Rectal smooth muscle tissue (tissue), 1 donor: ENCODE data around the gene TNPO2.
"Not testable (repeated sequence)": the region's sequence is repeated elsewhere in the genome, so short reads cannot be mapped to it uniquely, and the experiment has no call there.

Experiments used
- H3K27ac ChIP-seq: one replicate; pipeline ENCODE4 v1.7.0; 2013; ENCODE audit warnings: low read depth, low read length, inconsistent platforms
- H3K27me3 ChIP-seq: one replicate; pipeline ENCODE4 v1.7.0; 2013; ENCODE audit warnings: low read length; ENCODE audit not compliant: control insufficient read depth, insufficient read depth
- H3K36me3 ChIP-seq: one replicate; pipeline ENCODE4 v1.7.0; 2013; ENCODE audit warnings: low read length; ENCODE audit not compliant: control insufficient read depth, insufficient read depth
- H3K4me1 ChIP-seq: one replicate; pipeline ENCODE4 v1.7.0; 2013; ENCODE audit warnings: low read length; ENCODE audit not compliant: control insufficient read depth, insufficient read depth
- H3K4me3 ChIP-seq: one replicate; pipeline ENCODE4 v1.7.0; 2013; ENCODE audit warnings: low read length
- H3K9ac ChIP-seq: one replicate; pipeline ENCODE4 v1.7.0; 2013; ENCODE audit warnings: low read length

The TNPO2 gene

GRCh38 chr19:12712077-12712476, 11.7 kb downstream of the TNPO2 start:
- H3K4me1 ChIP-seq, H3K9ac ChIP-seq, H3K27ac ChIP-seq, H3K4me3 ChIP-seq, H3K27me3 ChIP-seq: not testable (repeated sequence)
- H3K36me3 ChIP-seq, result peaks cover 52% of the 10 kb centered on the region

GRCh38 chr19:12711187-12711586, 12.5 kb downstream of the TNPO2 start:
- Histone ChIP-seq H3K27ac (no peak overlapping the region), H3K27me3 (no peaks in the 10 kb centered on the region), H3K36me3 (peaks cover 52% of the 10 kb centered on the region), H3K4me3 (no peak overlapping the region), H3K4me1 (no peaks in the 10 kb centered on the region), H3K9ac (no peak overlapping the region)

GRCh38 chr19:12708641-12709040, 15.1 kb downstream of the TNPO2 start:
- Histone ChIP-seq H3K4me3 (no peak overlapping the region), H3K36me3 (peaks cover 45% of the 10 kb centered on the region), H3K27me3 (no peaks in the 10 kb centered on the region), H3K9ac (no peak overlapping the region), H3K27ac (no peak overlapping the region), H3K4me1 (no peaks in the 10 kb centered on the region)

- H3K36me3 ChIP-seq, result peaks cover 57% of the 10 kb centered on the region
These were observed 17.4 kb downstream of the TNPO2 start for GRCh38 chr19:12706332-12706718.

GRCh38 chr19:12705654-12706331, 17.9 kb downstream of the TNPO2 start:
- H3K36me3 ChIP-seq, result peaks cover 60% of the 10 kb centered on the region
- H3K9ac ChIP-seq, result no peak overlapping the region
- no peaks in the 10 kb centered on the region for H3K27me3 ChIP-seq
- no peaks in the 10 kb centered on the region for H3K4me1 ChIP-seq
- H3K4me3 ChIP-seq, result no peak overlapping the region
- no peak overlapping the region for H3K27ac ChIP-seq

More at GRCh38 chr19:12706332-12706718, 17.4 kb downstream of the TNPO2 start:
- Histone ChIP-seq H3K4me3 (no peak overlapping the region), H3K9ac (no peak overlapping the region), H3K4me1 (no peaks in the 10 kb centered on the region), H3K27ac (no peak overlapping the region), H3K27me3 (no peaks in the 10 kb centered on the region)

GRCh38 chr19:12705169-12705568, 18.6 kb downstream of the TNPO2 start:
- Histone ChIP-seq H3K4me3 (no peak overlapping the region), H3K27ac (no peak overlapping the region), H3K27me3 (no peaks in the 10 kb centered on the region), H3K9ac (no peak overlapping the region), H3K4me1 (no peaks in the 10 kb centered on the region), H3K36me3 (peaks cover 58% of the 10 kb centered on the region)

- H3K27ac ChIP-seq, result no peak overlapping the region
- H3K9ac ChIP-seq, result no peak overlapping the region
- peaks cover 52% of the 10 kb centered on the region for H3K36me3 ChIP-seq
- no peaks in the 10 kb centered on the region for H3K27me3 ChIP-seq
- no peak overlapping the region for H3K4me3 ChIP-seq
- no peaks in the 10 kb centered on the region for H3K4me1 ChIP-seq
These were observed 20.7 kb downstream of the TNPO2 start for GRCh38 chr19:12703046-12703445.

GRCh38 chr19:12701596-12702282, 22.0 kb downstream of the TNPO2 start:
- Histone ChIP-seq H3K27me3 (no peaks in the 10 kb centered on the region), H3K9ac (no peak overlapping the region), H3K27ac (no peak overlapping the region), H3K4me1 (no peaks in the 10 kb centered on the region), H3K4me3 (no peak overlapping the region), H3K36me3 (peaks cover 51% of the 10 kb centered on the region)

GRCh38 chr19:12698138-12698537, 25.6 kb downstream of the TNPO2 start:
- Histone ChIP-seq H3K4me3 (no peak overlapping the region), H3K27me3 (no peaks in the 10 kb centered on the region), H3K4me1 (peaks cover 6% of the 10 kb centered on the region), H3K36me3 (peaks cover 28% of the 10 kb centered on the region), H3K9ac (no peak overlapping the region), H3K27ac (no peak overlapping the region)

GRCh38 chr19:12697425-12697824, 26.3 kb downstream of the TNPO2 start:
- H3K4me3 ChIP-seq, H3K27ac ChIP-seq, H3K9ac ChIP-seq, H3K4me1 ChIP-seq, H3K27me3 ChIP-seq: not testable (repeated sequence)
- peaks cover 21% of the 10 kb centered on the region for H3K36me3 ChIP-seq

- peaks cover 6% of the 10 kb centered on the region for H3K4me1 ChIP-seq
- no peak within 1 kb of the TSS for H3K9ac ChIP-seq
- H3K4me3 ChIP-seq, result peak within 1 kb of the TSS; percentile 97
These were observed 27.1 kb downstream of the TNPO2 start, which contains the start of gene FBXW9 for GRCh38 chr19:12696366-12697335. Gene FBXW9, minus strand, starts transcription at chr19:12696631. Its CDS starts 50 bp downstream, at chr19:12696581.

GRCh38 chr19:12695997-12696365, 27.8 kb downstream of the TNPO2 start:
- peaks cover 6% of the 10 kb centered on the region for H3K4me1 ChIP-seq
- no peak overlapping the region for H3K27ac ChIP-seq
- no peaks in the 10 kb centered on the region for H3K27me3 ChIP-seq
- no peak overlapping the region for H3K9ac ChIP-seq
- H3K4me3 ChIP-seq, result peak overlapping the region; percentile 97
- peaks cover 8% of the 10 kb centered on the region for H3K36me3 ChIP-seq

More at GRCh38 chr19:12696366-12697335, 27.1 kb downstream of the TNPO2 start, which contains the start of gene FBXW9:
- H3K27ac ChIP-seq, result peak within 1 kb of the TSS; percentile 90
- H3K36me3 ChIP-seq, result peaks cover 15% of the 10 kb centered on the region
- no peaks in the 10 kb centered on the region for H3K27me3 ChIP-seq
